H1 (cell line): ENCODE results near the gene CFAP54.

Experiments
- CHD2 ChIP-seq: IDR thresholded peaks from 2 replicates; pipeline ENCODE4 v1.6.1; 2012; ENCODE audit warnings: low read length, improper control_type of control experiment
- KDM5A ChIP-seq: fragments of 200-600 bp; IDR thresholded peaks from 2 replicates; pipeline ENCODE4 v1.7.1; 2012; ENCODE audit warnings: mild to moderate bottlenecking, low read length, inconsistent platforms, mixed read lengths
- SUZ12 ChIP-seq: fragments of 200-600 bp; sonication (generic); IDR thresholded peaks from 2 replicates; pipeline ENCODE4 v1.6.1; 2012; ENCODE audit warnings: mild to moderate bottlenecking, inconsistent platforms, low read length, moderate library complexity, mixed read lengths

- TF ChIP-seq CHD2 (no peak), KDM5A (no peak), SUZ12 (no peak)
These were observed 27.4 kb downstream of the CFAP54 start for GRCh38 chr12:96516472-96517430.
